HCT116 (cell line): ENCODE data around the gene TIMM10B. TPM values are rescaled to one million over a fixed set of nuclear protein-coding genes. Genes with fewer than 3 reads are reported as not detected.

Source experiments
- ATAC-seq: fragments of 200-7000 bp; cut with Tn5 transposase; 2 replicates; pipeline ENCODE4 v1.9.1; 2020; ENCODE audit warnings: mild to moderate bottlenecking, moderate library complexity
- BruUV-seq: library from RNA; stranded (reverse); fragments of 400-500 nt; replicated peaks from 2 replicates; lab custom pipeline; 2021; lab: Mats Ljungman, UMichigan
- CTCF ChIA-PET: fragments of 300-600 bp; sonication (Branson Sonifier 250); formaldehyde crosslinking; loops from one replicate; lab custom pipeline; 2021; ENCODE audit warnings: antibody characterized with exemption; lab: Charles Lee
- POLR2A ChIA-PET: fragments of 300-600, 350-600 bp; sonication (Branson Sonifier 250); formaldehyde crosslinking; loops from one replicate; lab custom pipeline; 2021; ENCODE audit warnings: antibody characterized with exemption; lab: Charles Lee
- RAD21 ChIA-PET, 2 experiments: fragments of 300-600 bp; sonication (Branson Sonifier 250); formaldehyde crosslinking; loops; one replicate each; lab custom pipeline; 2023; ENCODE audit warnings: low total read pairs in 2 of 2; ENCODE audit not compliant: uncharacterized antibody in 2 of 2, unreplicated experiment in 2 of 2, low non-redundant PET in 1 of 2; lab: Charles Lee
- DNase-seq: peaks from one replicate; pipeline ENCODE4 v3.0.0-alpha.2; 2010; ENCODE audit warnings: low read depth, low spot score
- H2AFZ ChIP-seq: fragments of 200-600 bp; shearing (Covaris generic), sonication (generic); 2 replicates; pipeline ENCODE4 v1.6.1; 2017; ENCODE audit warnings: low read depth, mixed run types, mixed read lengths, antibody characterized with exemption, low read length; ENCODE audit not compliant: poor library complexity, severe bottlenecking
- H3K27ac ChIP-seq: 2 replicates; pipeline ENCODE4 v1.5.1; 2012; ENCODE audit warnings: low read depth, low read length
- H3K27me3 ChIP-seq: fragments of 200-600 bp; sonication (generic); 2 replicates; pipeline ENCODE4 v1.6.1; 2016; ENCODE audit warnings: mixed run types, low read length, mixed read lengths; ENCODE audit not compliant: insufficient read depth
- H3K36me3 ChIP-seq, 2 experiments: fragments of 200-500 bp in 1 of 2; fragments of 200-600 bp in 1 of 2; sonication (Bioruptor generic) in 1 of 2; sonication (generic) in 1 of 2; 2 replicates each; pipeline versions ENCODE4 v1.5.1 to v1.6.1; 2014 to 2016; ENCODE audit warnings: low read length in 2 of 2, inconsistent platforms in 1 of 2, mixed read lengths in 1 of 2, mixed run types in 1 of 2; ENCODE audit not compliant: insufficient read depth in 2 of 2, control insufficient read depth in 1 of 2
- H3K4me1 ChIP-seq, 2 experiments: fragments of 200-600 bp in 1 of 2; sonication (generic) in 1 of 2; 2 replicates each; pipeline versions ENCODE4 v1.5.1 to v1.6.1; 2012 to 2017; ENCODE audit warnings: low read length in 2 of 2, inconsistent platforms in 1 of 2, mild to moderate bottlenecking in 1 of 2, mixed read lengths in 1 of 2, mixed run types in 1 of 2, moderate library complexity in 1 of 2; ENCODE audit not compliant: insufficient read depth in 2 of 2, control insufficient read depth in 1 of 2
- H3K4me2 ChIP-seq: fragments of 200-600 bp; sonication (generic); 2 replicates; pipeline ENCODE4 v1.6.1; 2017; ENCODE audit warnings: mixed run types, low read length, mixed read lengths
- H3K4me3 ChIP-seq, 2 experiments: fragments of 200-600 bp in 1 of 2; sonication (generic) in 1 of 2; replicated peaks in 1 of 2; 2 replicates each; pipeline ENCODE4 v1.5.1; 2011 to 2016; ENCODE audit warnings: low read length in 2 of 2, control low read depth in 1 of 2, low read depth in 1 of 2, mild to moderate bottlenecking in 1 of 2, mixed read lengths in 1 of 2, mixed run types in 1 of 2
- H3K79me2 ChIP-seq: fragments of 200-600 bp; sonication (generic); 2 replicates; pipeline ENCODE4 v1.6.1; 2017; ENCODE audit warnings: mild to moderate bottlenecking, mixed run types, low read length, moderate library complexity, mixed read lengths; ENCODE audit not compliant: insufficient read depth
- H3K9ac ChIP-seq: fragments of 200-600 bp; sonication (generic); 2 replicates; pipeline ENCODE4 v1.6.1; 2016; ENCODE audit warnings: low read length, mixed read lengths
- H3K9me2 ChIP-seq: fragments of 200-600 bp; sonication (generic), shearing (Covaris generic); 2 replicates; pipeline ENCODE4 v1.6.1; 2017; ENCODE audit warnings: mixed run types, mild to moderate bottlenecking, moderate library complexity; ENCODE audit not compliant: insufficient read depth
- H3K9me3 ChIP-seq, 2 experiments: fragments of 200-500 bp in 1 of 2; fragments of 200-600 bp in 1 of 2; sonication (Bioruptor generic) in 1 of 2; sonication (generic) in 1 of 2; 2 replicates each; pipeline ENCODE4 v1.6.1; 2014 to 2017; ENCODE audit warnings: low read length in 2 of 2, mixed read lengths in 2 of 2, inconsistent platforms in 1 of 2, low read depth in 1 of 2, mild to moderate bottlenecking in 1 of 2, mixed run types in 1 of 2, moderate library complexity in 1 of 2; ENCODE audit not compliant: control insufficient read depth in 1 of 2, insufficient read depth in 1 of 2
- H4K20me1 ChIP-seq: fragments of 200-600 bp; sonication (generic), shearing (Covaris generic); 2 replicates; pipeline ENCODE4 v1.6.1; 2017; ENCODE audit warnings: mixed run types, mild to moderate bottlenecking, moderate library complexity; ENCODE audit not compliant: insufficient read depth
- ATF3 ChIP-seq: IDR thresholded peaks from 2 replicates; pipeline ENCODE4 v1.6.1; 2012
- CEBPB ChIP-seq: IDR thresholded peaks from 2 replicates; pipeline ENCODE4 v1.6.1; 2012; ENCODE audit warnings: low read depth
- CTCF ChIP-seq, 3 experiments: fragments of 200-600 bp in 1 of 3; sonication (generic) in 1 of 3; IDR thresholded peaks in 2 of 3; conservative IDR thresholded peaks in 1 of 3; 2 replicates each; pipeline ENCODE4 v1.5.1; 2012 to 2017; ENCODE audit warnings: low read depth in 2 of 3, low read length in 2 of 3, antibody characterized with exemption in 1 of 3, borderline replicate concordance in 1 of 3, control low read depth in 1 of 3, mild to moderate bottlenecking in 1 of 3, mixed read lengths in 1 of 3, mixed run types in 1 of 3, moderate library complexity in 1 of 3; ENCODE audit not compliant: insufficient read depth in 1 of 3
- EZH2phosphoT487 ChIP-seq: fragments of 200-600 bp; IDR thresholded peaks from 2 replicates; pipeline ENCODE4 v1.6.1; 2018; ENCODE audit warnings: antibody characterized with exemption, borderline replicate concordance
- JUND ChIP-seq: IDR thresholded peaks from 2 replicates; pipeline ENCODE4 v1.6.1; 2012
- MAX ChIP-seq: IDR thresholded peaks from 2 replicates; pipeline ENCODE4 v1.6.1; 2012
- POLR2A ChIP-seq: IDR thresholded peaks from 2 replicates; pipeline ENCODE4 v1.7.0; 2011; ENCODE audit warnings: borderline replicate concordance; ENCODE audit not compliant: insufficient read depth, insufficient read length; ENCODE audit errors: extremely low read depth
- POLR2AphosphoS5 ChIP-seq: IDR thresholded peaks from 2 replicates; pipeline ENCODE4 v1.6.1; 2011; ENCODE audit warnings: mild to moderate bottlenecking, low read depth, low read length, moderate library complexity
- REST ChIP-seq: IDR thresholded peaks from 2 replicates; pipeline ENCODE4 v1.6.1; 2012; ENCODE audit warnings: low read depth
- SIN3A ChIP-seq: IDR thresholded peaks from 2 replicates; pipeline ENCODE4 v1.6.1; 2012; ENCODE audit warnings: low read depth
- SP1 ChIP-seq: IDR thresholded peaks from 2 replicates; pipeline ENCODE4 v1.6.1; 2012; ENCODE audit warnings: low read depth
- SRF ChIP-seq: IDR thresholded peaks from 2 replicates; pipeline ENCODE4 v1.6.1; 2012; ENCODE audit warnings: low read depth
- TCF7L2 ChIP-seq: IDR thresholded peaks from 2 replicates; pipeline ENCODE4 v1.7.0; 2011; ENCODE audit warnings: borderline replicate concordance, inconsistent platforms; ENCODE audit not compliant: insufficient read depth, insufficient read length; ENCODE audit errors: extremely low read depth
- YY1 ChIP-seq: IDR thresholded peaks from 2 replicates; pipeline ENCODE4 v1.6.1; 2011; ENCODE audit warnings: low read length, low read depth, moderate library complexity, mild to moderate bottlenecking; ENCODE audit not compliant: insufficient replicate concordance; ENCODE audit errors: extremely low read depth
- ZNF274 ChIP-seq: fragments of 200-500 bp; sonication (Bioruptor generic); IDR thresholded peaks from 2 replicates; pipeline ENCODE4 v1.6.1; 2014; ENCODE audit warnings: mild to moderate bottlenecking, low read depth, low read length, inconsistent platforms
- intact Hi-C: fragments of 100-400 bp; cut with micrococcal nuclease; formaldehyde crosslinking; loops from 2 replicates; pipeline ENCODE4 v1.10.0; 2022
- total RNA-seq: library from RNA; stranded (reverse); gene quantifications from one replicate; pipeline ENCODE4 v1.2.1, GENCODE V29; 2021; ENCODE audit not compliant: unreplicated experiment

The TIMM10B gene
- total RNA-seq, 1 experiment from 2014 or later: 22.9 TPM

GRCh38 chr11:6497069-6497839, 16.0 kb downstream of the TIMM10B start, which contains the start of gene DNHD1:
DNHD1 (plus strand) TSS chr11:6497280; CDS start chr11:6498216, 936 bp downstream.
- no peaks in the 10 kb centered on the region for H3K27me3 ChIP-seq
- intact Hi-C loops: no loop called here
- no peak within 1 kb of the TSS for H2AFZ ChIP-seq
- no TSS peak for BruUV-seq
- no peaks in the 10 kb centered on the region for H3K79me2 ChIP-seq
- ChIA-PET RAD21 (no interaction called here), CTCF (interaction anchor here (0.5 to 1.8 kb wide), 2 partner anchors 118 to 170 kb away, joined by 4 to 5 read pairs; no protein-coding TSS in a partner anchor), POLR2A (no interaction called here)
- no peak for DNase-seq
- TF ChIP-seq POLR2A (no peak), REST (no peak), MAX (no peak), EZH2phosphoT487 (no peak), SRF (no peak), JUND (no peak), SIN3A (no peak), CTCF (IDR thresholded peaks at IDR 0.05 in 2 of 3, conservative IDR thresholded peaks at IDR 0.05 in 1 of 3; ENCODE audit: borderline replicate concordance in 1 of 3, insufficient read depth in 1 of 3, low read depth in 2 of 3, low read length in 2 of 3) (no peak), CEBPB (no peak), ATF3 (no peak), YY1 (no peak), ZNF274 (no peak), POLR2AphosphoS5 (no peak), SP1 (no peak), TCF7L2 (no peak)
- H3K4me3 ChIP-seq: no peak within 1 kb of the TSS
- no peaks in the 10 kb centered on the region for H3K9me3 ChIP-seq
- no peak within 1 kb of the TSS for H3K4me2 ChIP-seq
- no peak within 1 kb of the TSS for H3K27ac ChIP-seq
- peaks cover 0 to 4% of the 10 kb centered on the region in 2 experiments; a peak in 1 of 4 replicates for H3K4me1 ChIP-seq
- no peak for ATAC-seq
- H3K9me2 ChIP-seq: no peaks in the 10 kb centered on the region
- H3K9ac ChIP-seq: no peak within 1 kb of the TSS
- H3K36me3 ChIP-seq: no peaks in the 10 kb centered on the region
- H4K20me1 ChIP-seq: no peaks in the 10 kb centered on the region
